ENCODE measurements around the gene PCDHB6.
"Not testable (repeated sequence)": the region's sequence is repeated elsewhere in the genome, so short reads cannot be mapped to it uniquely, and the experiment has no call there.

DNA sequence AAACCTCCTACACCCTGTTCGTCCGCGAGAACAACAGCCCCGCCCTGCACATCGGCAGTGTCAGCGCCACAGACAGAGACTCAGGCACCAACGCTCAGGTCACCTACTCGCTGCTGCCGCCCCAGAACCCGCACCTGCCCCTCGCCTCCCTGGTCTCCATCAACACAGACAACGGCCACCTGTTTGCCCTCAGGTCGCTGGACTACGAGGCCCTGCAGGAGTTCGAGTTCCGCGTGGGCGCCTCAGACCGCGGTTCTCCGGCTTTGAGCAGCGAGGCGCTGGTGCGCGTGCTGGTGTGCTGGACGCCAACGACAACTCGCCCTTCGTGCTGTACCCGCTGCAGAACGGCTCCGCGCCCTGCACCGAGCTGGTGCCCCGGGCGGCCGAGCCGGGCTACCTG is 7.5 kb downstream of the PCDHB6 start:
- TF ChIP-seq, protein P1, sequence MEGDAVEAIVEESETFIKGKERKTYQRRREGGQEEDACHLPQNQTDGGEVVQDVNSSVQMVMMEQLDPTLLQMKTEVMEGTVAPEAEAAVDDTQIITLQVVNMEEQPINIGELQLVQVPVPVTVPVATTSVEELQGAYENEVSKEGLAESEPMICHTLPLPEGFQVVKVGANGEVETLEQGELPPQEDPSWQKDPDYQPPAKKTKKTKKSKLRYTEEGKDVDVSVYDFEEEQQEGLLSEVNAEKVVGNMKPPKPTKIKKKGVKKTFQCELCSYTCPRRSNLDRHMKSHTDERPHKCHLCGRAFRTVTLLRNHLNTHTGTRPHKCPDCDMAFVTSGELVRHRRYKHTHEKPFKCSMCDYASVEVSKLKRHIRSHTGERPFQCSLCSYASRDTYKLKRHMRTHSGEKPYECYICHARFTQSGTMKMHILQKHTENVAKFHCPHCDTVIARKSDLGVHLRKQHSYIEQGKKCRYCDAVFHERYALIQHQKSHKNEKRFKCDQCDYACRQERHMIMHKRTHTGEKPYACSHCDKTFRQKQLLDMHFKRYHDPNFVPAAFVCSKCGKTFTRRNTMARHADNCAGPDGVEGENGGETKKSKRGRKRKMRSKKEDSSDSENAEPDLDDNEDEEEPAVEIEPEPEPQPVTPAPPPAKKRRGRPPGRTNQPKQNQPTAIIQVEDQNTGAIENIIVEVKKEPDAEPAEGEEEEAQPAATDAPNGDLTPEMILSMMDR (IDR thresholded peaks at IDR 0.05): not testable (repeated sequence)
- TF ChIP-seq, protein P2, sequence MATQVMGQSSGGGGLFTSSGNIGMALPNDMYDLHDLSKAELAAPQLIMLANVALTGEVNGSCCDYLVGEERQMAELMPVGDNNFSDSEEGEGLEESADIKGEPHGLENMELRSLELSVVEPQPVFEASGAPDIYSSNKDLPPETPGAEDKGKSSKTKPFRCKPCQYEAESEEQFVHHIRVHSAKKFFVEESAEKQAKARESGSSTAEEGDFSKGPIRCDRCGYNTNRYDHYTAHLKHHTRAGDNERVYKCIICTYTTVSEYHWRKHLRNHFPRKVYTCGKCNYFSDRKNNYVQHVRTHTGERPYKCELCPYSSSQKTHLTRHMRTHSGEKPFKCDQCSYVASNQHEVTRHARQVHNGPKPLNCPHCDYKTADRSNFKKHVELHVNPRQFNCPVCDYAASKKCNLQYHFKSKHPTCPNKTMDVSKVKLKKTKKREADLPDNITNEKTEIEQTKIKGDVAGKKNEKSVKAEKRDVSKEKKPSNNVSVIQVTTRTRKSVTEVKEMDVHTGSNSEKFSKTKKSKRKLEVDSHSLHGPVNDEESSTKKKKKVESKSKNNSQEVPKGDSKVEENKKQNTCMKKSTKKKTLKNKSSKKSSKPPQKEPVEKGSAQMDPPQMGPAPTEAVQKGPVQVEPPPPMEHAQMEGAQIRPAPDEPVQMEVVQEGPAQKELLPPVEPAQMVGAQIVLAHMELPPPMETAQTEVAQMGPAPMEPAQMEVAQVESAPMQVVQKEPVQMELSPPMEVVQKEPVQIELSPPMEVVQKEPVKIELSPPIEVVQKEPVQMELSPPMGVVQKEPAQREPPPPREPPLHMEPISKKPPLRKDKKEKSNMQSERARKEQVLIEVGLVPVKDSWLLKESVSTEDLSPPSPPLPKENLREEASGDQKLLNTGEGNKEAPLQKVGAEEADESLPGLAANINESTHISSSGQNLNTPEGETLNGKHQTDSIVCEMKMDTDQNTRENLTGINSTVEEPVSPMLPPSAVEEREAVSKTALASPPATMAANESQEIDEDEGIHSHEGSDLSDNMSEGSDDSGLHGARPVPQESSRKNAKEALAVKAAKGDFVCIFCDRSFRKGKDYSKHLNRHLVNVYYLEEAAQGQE (IDR thresholded peaks at IDR 0.05; ENCODE audit: insufficient read depth in 1 of 2, low read depth in 2 of 2, low read length in 1 of 2): not testable (repeated sequence)

Measured in Panc1 (cell line).